Gastrocnemius medialis (tissue), 4 donors: ENCODE results near the gene OPA3. TPM values are rescaled to one million over a fixed set of nuclear protein-coding genes. Genes with fewer than 3 reads are reported as not detected.

ENCODE experiments used
- ATAC-seq, 2 donors: fragments of 150-250 bp; one replicate each; pipeline ENCODE4 v1.9.1; 2016
- DNase-seq, 2 donors: peaks; one replicate each; pipeline ENCODE4 v3.0.0-alpha.2; 2019
- H3K27ac ChIP-seq, 4 donors: fragments of 200-600 bp; sonication (generic); 1 replicate in 1 of 4; 2 replicates in 3 of 4; pipeline ENCODE4 v1.5.1; 2016 to 2018; ENCODE audit warnings: mild to moderate bottlenecking in 2 of 4, moderate library complexity in 1 of 4
- H3K27me3 ChIP-seq, 3 donors: fragments of 200-600 bp; sonication (generic) in 2 of 3; 1 replicate in 1 of 3; 2 replicates in 2 of 3; pipeline versions ENCODE4 v1.5.1 to v1.6.0; 2016 to 2019; ENCODE audit warnings: mild to moderate bottlenecking in 1 of 3, moderate library complexity in 1 of 3
- H3K36me3 ChIP-seq, 2 donors: fragments of 200-600 bp; sonication (generic) in 1 of 2; one replicate each; pipeline ENCODE4 v1.5.1; 2017 to 2018
- H3K4me1 ChIP-seq, 2 donors: fragments of 200-600 bp; sonication (generic) in 1 of 2; one replicate each; pipeline ENCODE4 v1.5.1; 2016 to 2017; ENCODE audit warnings: mild to moderate bottlenecking in 2 of 2
- H3K4me3 ChIP-seq, 4 donors: fragments of 200-600 bp; sonication (generic) in 3 of 4; 1 replicate in 1 of 4; 2 replicates in 3 of 4; pipeline ENCODE4 v1.5.1; 2016 to 2019; ENCODE audit warnings: mild to moderate bottlenecking in 2 of 4
- H3K9me3 ChIP-seq, 3 donors: fragments of 200-600 bp; sonication (generic) in 2 of 3; 1 replicate in 1 of 3; 2 replicates in 2 of 3; pipeline ENCODE4 v1.5.1; 2016 to 2019
- POLR2A ChIP-seq, 2 donors: fragments of 450-650 bp; IDR thresholded peaks; one replicate each; pipeline ENCODE4 v1.6.1; 2017; ENCODE audit warnings: antibody characterized with exemption in 2 of 2, mild to moderate bottlenecking in 2 of 2, moderate library complexity in 2 of 2
- in situ Hi-C, 4 donors: fragments of 200-750 bp; cut with MboI; loops; one replicate each; pipeline versions ENCODE4 v1.15.0 to v1.8.0; 2017; ENCODE audit warnings: low sequenced_read_pairs in 4 of 4
- intact Hi-C: fragments of 100-400 bp; cut with DNase I; formaldehyde crosslinking; loops from one replicate; pipeline ENCODE4 v1.15.1; 2023; ENCODE audit warnings: low total_unique reads
- total RNA-seq, 4 donors: library from RNA; depleted of rRNA; stranded (reverse); fragments of >200 nt; gene quantifications; one replicate each; pipeline versions ENCODE4 v1.1.0 to v1.2.3, GENCODE V29; 2016
- TF ChIP-seq, protein P1 (sequence below), 5 experiments: fragments of 450-650 bp in 3 of 5; fragments of 200-600 bp in 2 of 5; sonication (generic) in 2 of 5; IDR thresholded peaks in 4 of 5; conservative IDR thresholded peaks in 1 of 5; 1 replicate in 4 of 5; 2 replicates in 1 of 5; pipeline ENCODE4 v1.5.1; 2016 to 2019; ENCODE audit warnings: antibody characterized with exemption in 5 of 5, mild to moderate bottlenecking in 3 of 5, moderate library complexity in 3 of 5

OPA3 gene
- total RNA-seq, 4 donors from 2014 or later, result 14.8 to 32.5 (median 20.3) TPM

- H3K27me3 ChIP-seq, result no peaks in the 10 kb centered on the region
- no peak overlapping the region for H3K4me3 ChIP-seq
- no peak for DNase-seq
- in situ Hi-C loops, result loop anchor here in 1 of 4 donors (25.0 kb wide), 1 partner anchor 114 kb away; the partner anchor contains the start of gene GIPR
- no peak for ATAC-seq
- no peak overlapping the region for H3K27ac ChIP-seq
- TF ChIP-seq POLR2A (IDR thresholded peaks at IDR 0.05), result no peak
- TF ChIP-seq, protein P1, sequence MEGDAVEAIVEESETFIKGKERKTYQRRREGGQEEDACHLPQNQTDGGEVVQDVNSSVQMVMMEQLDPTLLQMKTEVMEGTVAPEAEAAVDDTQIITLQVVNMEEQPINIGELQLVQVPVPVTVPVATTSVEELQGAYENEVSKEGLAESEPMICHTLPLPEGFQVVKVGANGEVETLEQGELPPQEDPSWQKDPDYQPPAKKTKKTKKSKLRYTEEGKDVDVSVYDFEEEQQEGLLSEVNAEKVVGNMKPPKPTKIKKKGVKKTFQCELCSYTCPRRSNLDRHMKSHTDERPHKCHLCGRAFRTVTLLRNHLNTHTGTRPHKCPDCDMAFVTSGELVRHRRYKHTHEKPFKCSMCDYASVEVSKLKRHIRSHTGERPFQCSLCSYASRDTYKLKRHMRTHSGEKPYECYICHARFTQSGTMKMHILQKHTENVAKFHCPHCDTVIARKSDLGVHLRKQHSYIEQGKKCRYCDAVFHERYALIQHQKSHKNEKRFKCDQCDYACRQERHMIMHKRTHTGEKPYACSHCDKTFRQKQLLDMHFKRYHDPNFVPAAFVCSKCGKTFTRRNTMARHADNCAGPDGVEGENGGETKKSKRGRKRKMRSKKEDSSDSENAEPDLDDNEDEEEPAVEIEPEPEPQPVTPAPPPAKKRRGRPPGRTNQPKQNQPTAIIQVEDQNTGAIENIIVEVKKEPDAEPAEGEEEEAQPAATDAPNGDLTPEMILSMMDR (IDR thresholded peaks at IDR 0.05 in 4 of 5, conservative IDR thresholded peaks at IDR 0.05 in 1 of 5), result no peak
- peaks cover 0 to 5% of the 10 kb centered on the region in 2 donors for H3K36me3 ChIP-seq
- H3K9me3 ChIP-seq, result no peaks in the 10 kb centered on the region
- intact Hi-C loops, result no loop called here
- H3K4me1 ChIP-seq, result no peaks in the 10 kb centered on the region
These were observed 36.5 kb downstream of the OPA3 start for GRCh38 chr19:45547965-45548609.

DNA sequence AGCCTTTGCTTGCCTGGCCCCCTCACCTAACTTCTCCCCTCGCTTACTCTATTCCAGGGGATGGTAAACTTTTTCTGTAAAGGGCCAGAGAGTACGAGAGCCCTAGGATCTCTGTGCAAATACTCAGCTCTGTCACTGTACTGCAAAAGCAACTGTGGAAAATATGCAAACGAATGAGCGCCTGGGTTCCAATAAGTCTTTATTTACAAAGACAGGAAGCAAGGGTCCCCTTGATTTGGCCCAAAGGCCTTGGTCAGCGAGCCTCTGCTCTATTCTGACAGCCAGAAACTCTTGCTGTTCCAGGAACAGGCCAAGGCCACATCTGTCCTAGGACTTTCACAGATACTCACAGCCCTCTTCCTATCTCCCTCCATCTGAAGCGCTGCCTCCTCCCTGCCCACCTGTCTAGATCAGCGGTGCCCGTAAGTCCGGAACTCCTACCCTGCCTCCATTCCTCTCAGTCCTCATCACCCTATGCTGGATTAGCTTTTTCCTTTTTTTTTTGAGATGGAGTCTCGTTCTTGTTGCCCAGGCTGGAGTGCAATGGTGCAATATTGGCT, 37.3 kb downstream of the OPA3 start:
- TF ChIP-seq, protein P1 (IDR thresholded peaks at IDR 0.05 in 4 of 5, conservative IDR thresholded peaks at IDR 0.05 in 1 of 5), result no peak
- no peak for TF ChIP-seq POLR2A (IDR thresholded peaks at IDR 0.05)
- Histone ChIP-seq H3K27me3 (no peaks in the 10 kb centered on the region), H3K4me1 (no peaks in the 10 kb centered on the region), H3K4me3 (no peak overlapping the region), H3K27ac (no peak overlapping the region), H3K9me3 (no peaks in the 10 kb centered on the region), H3K36me3 (no peaks in the 10 kb centered on the region)
- no peak for DNase-seq
- ATAC-seq, result no peak
- intact Hi-C loops (no loop called here), in situ Hi-C loops (loop anchor here in 1 of 4 donors (25.0 kb wide), 1 partner anchor 115 kb away; the partner anchor contains the start of gene GIPR)

DNA sequence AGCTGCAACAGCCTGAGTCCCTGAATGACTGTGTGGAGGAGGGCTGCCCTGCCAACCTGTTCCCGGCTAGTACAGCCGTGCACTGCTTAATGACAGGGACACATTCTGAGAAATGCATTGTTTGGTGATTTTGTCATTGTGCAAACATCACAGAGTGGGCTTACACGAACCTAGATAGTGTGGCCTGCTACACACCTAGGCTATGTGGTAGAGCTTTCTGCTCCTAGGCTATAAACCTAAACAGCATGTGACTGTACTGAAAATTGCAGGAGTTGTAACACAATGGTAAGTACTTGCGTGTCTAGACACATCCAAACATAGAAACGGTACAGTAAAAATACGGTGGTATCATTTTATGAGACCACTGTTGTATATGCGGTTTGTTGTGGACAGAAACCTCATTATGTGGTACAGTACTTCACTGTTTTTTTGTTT, 42.4 kb downstream of the OPA3 start:
- in situ Hi-C loops, result loop anchor here in 1 of 4 donors (25.0 kb wide), 1 partner anchor 120 kb away; the partner anchor contains the start of gene GIPR
- intact Hi-C loops, result no loop called here
- no peak for TF ChIP-seq POLR2A (IDR thresholded peaks at IDR 0.05)
- TF ChIP-seq, protein P1 (IDR thresholded peaks at IDR 0.05 in 4 of 5, conservative IDR thresholded peaks at IDR 0.05 in 1 of 5), result no peak
- no peak overlapping the region for H3K4me3 ChIP-seq
- no peaks in the 10 kb centered on the region for H3K36me3 ChIP-seq
- no peaks in the 10 kb centered on the region for H3K9me3 ChIP-seq
- no peaks in the 10 kb centered on the region for H3K27me3 ChIP-seq
- ATAC-seq, result no peak
- no peak for DNase-seq
- no peaks in the 10 kb centered on the region for H3K4me1 ChIP-seq
- no peak overlapping the region for H3K27ac ChIP-seq

GRCh38 chr19:45539459-45539858, 45.1 kb downstream of the OPA3 start:
- intact Hi-C loops, result no loop called here
- Histone ChIP-seq H3K9me3 (no peaks in the 10 kb centered on the region), H3K27ac (no peak overlapping the region), H3K4me1 (no peaks in the 10 kb centered on the region), H3K4me3 (no peak overlapping the region), H3K36me3 (no peaks in the 10 kb centered on the region), H3K27me3 (no peaks in the 10 kb centered on the region)
- no peak for TF ChIP-seq POLR2A (IDR thresholded peaks at IDR 0.05)
- TF ChIP-seq, protein P1 (IDR thresholded peaks at IDR 0.05 in 4 of 5, conservative IDR thresholded peaks at IDR 0.05 in 1 of 5), result no peak
- in situ Hi-C loops, result loop anchor here in 1 of 4 donors (25.0 kb wide), 1 partner anchor 123 kb away; the partner anchor contains the start of gene GIPR
- ATAC-seq, result no peak
- no peak for DNase-seq
